Activated CD4-positive, alpha-beta T cell treated with anti-CD3 and anti-CD28 coated beads, Interleukin-10, Interleukin-2, amounts not matched to agents 100 ng/mL and 50 ng/mL, durations not matched to agents 16 hours and 8 hours (primary cell): ENCODE measurements around the gene LRRC4.

ENCODE experiments used
- DNase-seq: peaks from one replicate; pipeline ENCODE4 v3.0.0-alpha.2; 2020

The LRRC4 gene, protein sequence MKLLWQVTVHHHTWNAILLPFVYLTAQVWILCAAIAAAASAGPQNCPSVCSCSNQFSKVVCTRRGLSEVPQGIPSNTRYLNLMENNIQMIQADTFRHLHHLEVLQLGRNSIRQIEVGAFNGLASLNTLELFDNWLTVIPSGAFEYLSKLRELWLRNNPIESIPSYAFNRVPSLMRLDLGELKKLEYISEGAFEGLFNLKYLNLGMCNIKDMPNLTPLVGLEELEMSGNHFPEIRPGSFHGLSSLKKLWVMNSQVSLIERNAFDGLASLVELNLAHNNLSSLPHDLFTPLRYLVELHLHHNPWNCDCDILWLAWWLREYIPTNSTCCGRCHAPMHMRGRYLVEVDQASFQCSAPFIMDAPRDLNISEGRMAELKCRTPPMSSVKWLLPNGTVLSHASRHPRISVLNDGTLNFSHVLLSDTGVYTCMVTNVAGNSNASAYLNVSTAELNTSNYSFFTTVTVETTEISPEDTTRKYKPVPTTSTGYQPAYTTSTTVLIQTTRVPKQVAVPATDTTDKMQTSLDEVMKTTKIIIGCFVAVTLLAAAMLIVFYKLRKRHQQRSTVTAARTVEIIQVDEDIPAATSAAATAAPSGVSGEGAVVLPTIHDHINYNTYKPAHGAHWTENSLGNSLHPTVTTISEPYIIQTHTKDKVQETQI

DNA sequence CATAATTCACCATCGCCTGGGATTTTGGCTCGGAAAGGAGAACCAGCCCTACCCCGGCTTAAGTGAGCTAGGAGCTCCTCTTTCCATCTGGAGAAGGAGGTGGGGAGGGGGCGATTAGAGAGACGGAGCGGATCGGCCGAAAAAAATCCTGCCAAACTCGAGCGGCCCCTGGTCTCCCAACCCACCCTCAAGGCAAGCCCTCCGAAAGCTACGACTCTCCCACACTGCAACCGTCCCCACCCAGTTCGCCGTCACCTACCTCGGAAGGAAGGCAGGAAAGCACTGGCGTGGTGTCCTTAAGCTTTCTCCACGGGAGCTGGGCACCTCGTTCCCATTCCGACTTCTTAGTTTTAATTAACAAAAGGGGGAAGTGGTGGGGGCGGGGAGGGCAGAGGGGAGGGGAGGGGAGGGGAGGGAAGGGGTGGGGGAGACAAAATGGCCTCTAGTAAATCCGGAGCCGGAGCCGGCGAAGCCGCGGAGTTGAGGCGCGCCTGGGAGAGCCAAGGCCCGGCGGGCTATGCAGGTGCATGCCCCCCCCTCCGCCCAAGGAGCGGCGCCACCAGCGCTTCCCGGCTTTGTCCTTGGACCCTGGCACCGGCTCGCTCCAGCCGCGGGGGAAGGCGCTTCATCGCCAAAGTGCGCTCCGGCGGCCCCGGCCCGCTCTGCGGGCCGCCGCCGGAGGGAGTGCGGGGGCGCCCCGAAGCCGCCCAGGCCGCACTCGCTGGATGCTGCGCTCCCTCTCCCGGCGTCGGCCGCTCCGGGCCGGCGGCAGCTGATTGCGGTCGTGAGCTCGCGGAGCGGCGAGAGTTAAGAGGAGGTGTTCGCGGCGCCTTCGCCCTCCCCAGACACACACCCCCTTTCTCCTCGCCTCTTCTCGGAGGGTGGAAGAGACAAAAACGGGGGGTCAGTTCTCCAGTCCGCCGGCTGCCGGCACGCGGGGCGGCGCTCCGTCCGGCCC lies at the start of gene LRRC4:
LRRC4 (minus strand) TSS at position 784 of the 958 bp plus-strand sequence. CDS start 797 bp downstream, outside the sequence.
- DNase-seq = peak; percentile 49

DNA sequence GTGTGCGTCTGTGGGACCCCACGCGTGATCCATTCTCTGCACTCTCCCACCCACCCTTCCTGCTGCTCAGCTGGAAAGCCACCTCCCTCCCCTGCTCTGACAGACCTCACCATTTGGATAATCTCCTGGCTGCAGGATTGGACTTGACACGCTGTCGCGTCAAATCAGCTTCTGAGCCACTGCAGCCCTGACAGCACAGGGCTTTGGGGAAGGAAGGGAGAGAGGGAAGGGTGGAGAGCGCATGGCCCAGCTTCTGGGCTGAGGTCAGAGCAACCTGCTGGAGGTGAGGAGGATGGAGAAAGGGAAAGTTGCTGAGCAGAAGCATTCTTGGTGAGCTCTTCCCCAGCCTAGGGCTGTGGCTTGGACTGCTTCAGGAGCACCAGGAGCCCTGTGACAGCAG lies 48.9 kb upstream of the LRRC4 start:
- DNase-seq = no peak

DNA sequence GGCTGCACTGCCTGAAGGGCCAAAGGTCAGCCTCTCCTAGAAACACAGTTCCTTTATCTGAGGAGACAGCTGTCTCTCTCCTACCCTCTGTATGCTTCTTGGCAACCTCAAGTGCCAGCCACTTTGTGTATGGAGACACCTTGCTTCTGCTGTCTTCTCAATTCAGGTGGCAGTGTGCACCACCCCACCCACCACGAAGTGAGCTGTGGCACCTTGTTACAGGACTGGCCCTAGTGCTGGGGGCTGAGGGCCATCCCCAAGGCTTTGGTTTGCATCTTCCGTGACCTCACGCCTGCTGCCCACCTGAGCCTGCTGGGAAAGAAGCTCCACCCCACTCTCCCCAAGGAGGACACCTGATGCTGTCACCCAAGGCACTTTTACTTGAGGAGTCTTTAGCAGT lies 47.1 kb upstream of the LRRC4 start:
- no peak for DNase-seq

DNA sequence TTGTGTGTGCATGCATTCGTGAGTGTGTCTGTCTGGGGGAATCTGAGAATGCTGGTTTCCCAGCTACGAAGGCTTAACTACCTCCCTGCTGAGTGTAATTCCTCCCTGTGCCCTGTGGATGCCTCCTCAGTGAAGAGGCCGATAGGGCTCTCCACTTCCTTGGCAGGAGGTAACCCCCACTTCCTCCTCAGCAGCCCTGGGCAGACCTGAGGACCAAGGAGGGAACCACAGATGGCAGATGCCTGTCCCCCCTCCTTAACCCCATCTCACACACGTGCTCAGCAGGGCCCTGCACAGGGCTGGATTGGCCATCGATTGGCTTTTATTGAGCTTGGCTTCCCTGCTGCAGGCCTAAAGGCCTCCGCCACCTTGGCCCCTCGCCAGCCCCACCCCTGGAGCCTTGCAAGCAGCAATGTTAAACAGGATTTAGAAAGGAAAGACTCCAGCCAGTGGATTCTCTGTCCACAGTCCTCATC lies 45.6 kb upstream of the LRRC4 start:
- DNase-seq = no peak

DNA sequence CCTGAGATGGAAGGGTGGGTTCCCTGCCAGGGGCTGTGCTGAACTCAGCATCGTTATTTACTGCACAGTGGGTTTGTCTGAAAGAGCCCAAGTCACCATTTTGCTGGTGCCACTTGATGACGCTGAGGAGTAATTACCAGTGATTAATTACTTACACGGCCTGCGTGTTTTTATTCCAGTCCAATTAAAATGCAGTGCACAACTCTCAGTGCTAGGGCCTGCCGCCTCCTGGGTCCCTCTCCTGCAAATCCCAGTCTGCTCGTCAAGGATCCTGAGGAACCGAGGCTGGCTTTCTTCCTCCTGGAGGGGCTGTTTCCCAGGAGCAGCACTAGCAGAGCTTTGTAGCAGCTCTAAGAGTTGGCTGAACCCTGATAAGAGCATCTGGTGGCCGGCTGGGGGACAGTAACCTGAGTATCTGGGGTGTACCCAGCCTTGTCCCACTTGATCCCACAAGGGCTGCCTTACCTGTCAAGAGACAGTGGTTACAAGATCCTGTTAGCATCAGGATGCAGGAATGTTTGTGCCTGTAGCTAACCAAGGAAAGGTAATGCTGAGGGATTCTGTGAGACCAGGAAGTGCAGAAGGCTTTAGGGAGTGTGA lies 45.1 kb upstream of the LRRC4 start:
- no peak for DNase-seq

DNA sequence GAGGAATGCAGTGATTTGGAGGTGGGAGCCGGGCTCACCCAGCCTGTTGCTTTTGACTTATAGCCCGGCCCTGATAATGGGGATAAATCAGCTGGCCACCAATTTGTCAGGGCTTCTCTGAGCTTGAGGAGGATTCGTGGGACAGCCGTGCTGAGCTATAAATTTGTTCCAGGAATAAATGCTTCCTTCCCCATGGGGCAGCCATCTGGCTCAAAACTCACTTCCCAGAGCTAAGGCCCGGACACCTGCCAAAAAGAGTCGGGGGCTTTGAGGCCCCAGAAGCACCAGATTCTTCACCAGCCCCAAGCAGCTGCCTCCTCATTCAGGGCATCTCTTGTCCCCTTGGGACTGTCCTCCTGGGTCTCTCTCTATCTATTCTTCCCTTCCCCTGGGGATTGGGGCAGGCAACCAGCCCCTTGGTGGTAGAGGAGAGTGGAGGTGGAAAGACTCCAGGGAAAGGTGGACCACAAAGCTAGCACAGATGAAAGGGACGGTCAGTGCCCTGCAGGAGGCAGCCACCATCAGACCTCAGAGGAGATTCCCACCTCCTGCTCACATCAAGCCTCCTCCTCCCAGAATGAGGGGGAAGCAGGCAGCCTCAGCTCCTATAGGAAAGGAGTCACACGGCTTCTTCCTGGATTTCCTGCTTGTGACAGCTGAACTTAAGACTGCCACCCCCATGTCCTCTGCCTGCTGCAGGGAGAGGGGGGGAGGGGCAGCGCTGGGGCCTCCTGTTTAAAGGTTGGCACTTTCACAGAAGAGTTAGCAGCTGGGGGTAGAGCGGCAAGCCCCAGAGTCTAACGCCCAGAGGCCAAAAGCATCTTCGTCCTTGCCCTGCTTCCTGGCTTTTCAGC lies 44.2 kb upstream of the LRRC4 start:
- DNase-seq = no peak

DNA sequence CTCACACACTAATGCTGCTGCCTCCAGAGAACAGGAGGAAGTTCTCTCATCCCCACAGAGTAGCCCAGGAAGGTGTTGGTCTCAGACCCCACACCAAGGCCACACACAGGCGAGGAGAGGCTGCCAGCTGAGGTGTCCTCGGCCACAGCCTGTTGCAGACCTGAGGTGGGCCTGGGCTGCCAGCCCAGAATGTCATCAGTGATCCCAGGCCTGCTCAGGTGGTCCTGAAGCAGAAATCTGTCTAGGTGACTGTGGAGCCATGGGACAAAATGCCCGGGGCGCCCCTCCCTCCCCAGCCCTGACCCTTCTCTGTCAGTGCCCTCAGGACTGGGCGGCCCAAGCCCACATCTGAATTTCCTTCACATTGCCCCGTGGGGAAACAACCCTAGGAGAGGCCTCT lies 43.5 kb upstream of the LRRC4 start:
- no peak for DNase-seq

DNA sequence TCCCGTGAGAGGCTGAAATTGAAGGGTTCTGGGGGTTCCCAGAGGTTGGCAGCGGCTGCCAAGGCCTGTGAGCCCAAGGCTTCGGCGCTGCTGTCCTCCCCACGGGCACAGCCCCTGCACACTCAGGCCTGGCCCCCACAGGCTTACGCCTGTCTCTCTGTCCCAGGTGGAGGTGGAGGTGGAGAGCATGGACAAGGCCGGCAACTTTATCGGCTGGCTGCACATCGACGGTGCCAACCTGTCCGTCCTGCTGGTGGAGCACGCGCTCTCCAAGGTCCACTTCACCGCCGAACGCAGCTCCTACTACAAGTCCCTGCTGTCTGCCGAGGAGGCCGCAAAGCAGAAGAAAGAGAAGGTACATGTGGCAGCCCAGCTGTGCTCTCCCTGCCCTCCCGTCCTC lies 43.1 kb upstream of the LRRC4 start:
- no peak for DNase-seq

DNA sequence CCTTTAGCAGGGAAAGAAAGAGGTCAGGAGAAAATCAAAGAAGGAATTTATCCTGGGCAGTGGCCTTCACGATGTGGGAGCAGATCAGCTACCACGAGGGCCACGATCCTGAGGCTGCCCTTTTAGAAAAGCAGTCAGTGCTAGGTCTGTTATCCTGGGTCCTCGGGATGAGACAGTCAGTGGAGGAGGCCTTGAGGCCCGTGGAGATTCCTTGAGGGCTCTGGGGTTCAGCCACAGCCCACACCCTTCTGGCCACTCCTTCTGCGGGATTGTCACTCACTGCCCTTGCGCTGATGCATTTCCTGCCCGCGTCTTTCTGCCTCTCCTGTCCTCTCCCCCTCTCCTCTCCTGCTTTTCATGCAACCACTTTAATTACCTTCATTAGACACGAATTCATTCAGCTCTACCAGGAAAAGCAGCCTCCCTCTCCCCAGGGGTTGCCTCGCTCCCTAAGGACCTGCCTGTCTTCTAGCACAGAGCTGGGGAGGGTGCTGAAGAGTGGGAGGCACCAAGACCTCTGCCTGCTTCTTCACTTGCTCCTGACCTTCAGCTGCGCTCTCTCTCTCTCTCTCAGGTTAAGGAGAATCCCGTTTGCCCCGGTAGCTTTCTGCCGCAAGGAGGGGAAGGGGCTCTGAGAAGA lies 42.6 kb upstream of the LRRC4 start:
- no peak for DNase-seq

DNA sequence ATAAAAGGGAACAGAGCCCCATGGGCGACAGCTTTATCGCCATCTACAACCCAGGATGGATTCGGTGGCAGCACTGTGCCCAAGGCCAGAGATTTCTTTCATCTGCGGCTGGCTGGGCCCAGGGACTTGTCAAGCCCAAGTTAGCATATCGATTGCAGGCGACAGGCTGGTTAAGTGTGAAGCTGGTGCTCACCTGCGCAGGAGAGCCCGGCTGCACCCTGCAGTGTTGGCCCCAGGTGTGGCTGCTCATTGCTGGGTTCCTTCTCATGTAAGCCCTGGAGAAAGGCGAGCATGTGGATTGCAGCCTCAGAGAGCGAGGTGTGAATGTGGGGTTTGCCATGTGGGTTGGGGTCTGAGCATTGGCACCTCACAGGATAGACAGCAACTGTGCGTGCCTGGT lies 40.6 kb upstream of the LRRC4 start:
- DNase-seq = no peak

DNA sequence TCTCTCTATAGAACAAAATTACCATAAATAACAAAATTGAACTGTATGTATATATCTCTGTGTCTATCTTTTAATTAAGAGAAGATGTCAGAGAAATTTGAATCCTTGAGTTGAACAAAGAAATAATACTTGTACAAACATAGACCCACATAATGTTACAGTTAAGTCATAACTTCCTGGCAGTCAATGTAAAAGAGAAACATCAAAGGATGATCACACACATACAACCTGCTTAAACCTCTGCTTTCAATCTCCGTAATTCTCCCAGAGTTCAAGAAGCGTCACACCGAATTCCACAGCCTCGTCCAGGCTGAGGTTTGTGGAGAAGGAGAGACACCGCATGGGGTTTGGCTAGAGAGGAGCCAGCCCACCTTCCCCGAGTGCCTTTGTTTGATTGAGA lies 40.1 kb upstream of the LRRC4 start:
- no peak for DNase-seq

DNA sequence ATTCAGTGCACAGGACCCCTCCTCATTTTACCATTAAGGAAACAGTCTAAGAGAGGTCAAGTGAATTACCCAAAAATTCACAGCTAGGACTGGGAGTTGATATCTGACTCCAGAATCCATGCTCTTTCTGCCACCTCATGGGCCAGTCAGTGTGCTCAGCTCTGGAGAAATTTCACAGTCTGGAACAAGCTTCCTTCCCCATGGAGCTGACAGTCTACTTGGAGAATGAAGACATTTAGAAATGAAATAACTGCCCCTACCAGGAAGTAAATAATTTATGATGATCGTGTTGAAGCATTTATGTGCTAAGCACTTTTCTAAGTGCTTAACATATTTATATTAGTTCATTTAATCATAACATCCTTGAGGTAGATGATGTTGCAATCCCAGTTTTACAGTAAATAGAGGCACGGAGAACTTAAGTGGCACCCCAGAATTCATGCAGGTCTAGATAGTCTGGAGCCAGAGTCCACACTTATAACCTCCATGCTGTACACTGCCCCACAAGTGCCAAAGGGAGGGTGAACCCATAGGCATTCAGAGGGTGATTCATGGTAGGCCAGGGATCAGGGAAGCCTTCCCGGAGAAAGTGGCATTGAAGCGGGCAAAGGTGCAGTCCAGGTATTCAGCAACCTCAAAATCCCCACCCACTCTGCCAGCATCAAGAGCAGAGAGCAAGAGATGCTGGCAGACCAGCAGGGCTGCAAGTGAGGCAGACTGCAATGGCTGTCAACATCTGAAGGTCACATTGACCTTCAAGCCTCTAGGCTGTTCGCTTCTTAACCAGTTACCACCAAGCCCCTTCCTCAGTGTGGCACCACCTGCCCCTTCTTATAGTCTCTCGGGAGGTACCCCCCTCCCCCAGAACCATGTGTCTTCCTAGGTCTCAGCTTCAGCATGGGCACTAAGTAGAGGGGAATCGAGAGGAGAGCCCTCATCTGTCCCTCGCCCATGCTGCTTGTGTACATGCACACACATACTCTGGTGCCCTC lies 38.4 kb upstream of the LRRC4 start:
- DNase-seq = no peak

DNA sequence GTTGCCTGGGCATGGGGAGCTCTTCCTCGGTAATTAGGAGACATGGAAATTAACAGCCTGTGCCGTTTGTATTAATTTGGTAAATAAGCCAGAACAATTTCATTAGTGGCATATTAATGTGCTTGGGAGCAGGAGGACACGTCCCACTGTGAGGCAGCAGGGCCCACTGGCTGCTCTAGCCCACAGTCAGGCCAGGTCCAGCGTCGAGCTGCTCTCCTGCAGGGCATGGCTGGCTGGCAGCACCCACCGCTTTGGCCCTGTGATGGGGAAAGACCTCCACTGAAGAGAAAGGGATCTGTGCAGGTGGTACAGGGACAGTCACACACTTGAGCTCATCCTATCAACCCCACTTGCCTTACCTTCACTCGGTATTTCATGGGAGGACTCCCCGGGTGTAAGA lies 37.5 kb upstream of the LRRC4 start:
- no peak for DNase-seq

DNA sequence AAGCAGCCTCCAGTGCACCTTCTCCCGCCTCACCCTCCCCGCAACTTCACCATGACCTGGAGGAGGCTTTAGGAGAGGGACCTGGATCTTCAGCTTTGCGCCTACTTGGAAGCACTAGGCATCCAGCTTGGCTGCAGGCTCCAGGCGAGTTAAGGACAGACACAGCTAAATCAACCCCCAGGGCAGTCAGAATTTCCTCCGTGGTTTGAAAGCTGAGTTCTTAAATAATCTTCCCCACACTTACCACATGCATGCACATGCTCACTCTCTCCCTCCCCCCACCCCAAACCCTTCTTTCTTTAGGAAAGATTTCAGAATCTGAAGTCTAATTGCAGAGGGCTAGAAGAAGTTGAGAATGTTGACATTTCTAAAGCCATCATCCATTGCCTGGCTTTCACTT lies 36.7 kb upstream of the LRRC4 start:
- DNase-seq = no peak

DNA sequence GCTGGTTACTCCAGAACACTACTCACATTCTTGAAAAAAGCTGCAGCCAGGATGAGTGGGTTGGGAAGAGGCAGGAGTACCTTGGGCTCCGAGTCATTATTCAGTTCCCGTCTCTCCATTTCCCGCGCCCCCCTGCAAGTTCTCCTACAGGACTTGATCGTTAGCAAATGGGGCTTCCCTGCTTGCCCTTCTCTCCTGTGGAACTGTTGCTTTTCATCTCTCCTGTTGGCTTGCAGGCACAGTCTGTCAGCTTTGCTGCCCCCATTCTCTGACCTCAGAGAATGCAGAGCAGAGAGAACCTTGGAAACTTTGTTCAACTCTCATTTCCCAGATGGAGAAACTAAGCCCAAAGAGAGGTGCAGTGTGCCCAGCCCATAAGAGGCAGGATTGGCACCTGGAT lies 35.6 kb upstream of the LRRC4 start:
- DNase-seq = no peak

DNA sequence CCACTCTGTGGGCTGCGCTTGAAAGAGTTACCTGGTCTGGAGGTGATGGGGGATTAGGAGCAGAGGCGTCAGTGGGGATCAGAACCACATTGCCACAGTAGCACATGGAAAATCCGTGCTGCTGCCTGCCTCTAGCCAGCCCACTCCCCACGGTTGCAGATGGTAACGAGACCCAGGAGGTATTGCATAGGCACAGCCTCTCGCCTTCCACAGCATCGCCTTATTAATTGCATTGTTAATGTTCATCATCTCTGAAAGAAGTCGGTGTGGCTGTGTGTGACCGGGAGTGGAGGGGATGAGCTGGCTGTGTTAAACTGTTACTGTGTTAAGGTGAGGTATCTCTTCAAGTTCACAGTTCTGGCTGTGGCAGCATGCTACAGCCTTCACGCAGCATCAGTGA lies 35.2 kb upstream of the LRRC4 start:
- DNase-seq = no peak

DNA sequence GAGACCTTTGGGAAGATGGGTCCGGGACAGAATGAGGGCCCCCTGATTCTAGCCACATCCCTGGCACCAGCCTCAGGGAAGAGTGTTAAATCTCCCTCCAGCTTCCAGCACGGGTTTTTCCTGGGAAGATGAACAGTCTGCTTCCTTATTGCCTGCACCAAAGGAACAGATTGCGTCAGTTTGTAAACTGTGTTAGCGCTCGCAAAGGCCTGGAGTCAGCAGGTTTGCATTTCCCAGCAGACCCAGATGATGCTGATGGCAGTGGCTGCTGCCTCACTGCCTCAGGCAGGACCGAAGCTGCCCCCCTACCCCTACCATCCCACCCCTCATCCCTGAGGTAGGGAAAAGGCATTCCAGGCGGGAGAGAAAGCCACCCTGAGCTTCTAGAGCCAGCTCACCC lies 34.6 kb upstream of the LRRC4 start:
- DNase-seq = no peak

DNA sequence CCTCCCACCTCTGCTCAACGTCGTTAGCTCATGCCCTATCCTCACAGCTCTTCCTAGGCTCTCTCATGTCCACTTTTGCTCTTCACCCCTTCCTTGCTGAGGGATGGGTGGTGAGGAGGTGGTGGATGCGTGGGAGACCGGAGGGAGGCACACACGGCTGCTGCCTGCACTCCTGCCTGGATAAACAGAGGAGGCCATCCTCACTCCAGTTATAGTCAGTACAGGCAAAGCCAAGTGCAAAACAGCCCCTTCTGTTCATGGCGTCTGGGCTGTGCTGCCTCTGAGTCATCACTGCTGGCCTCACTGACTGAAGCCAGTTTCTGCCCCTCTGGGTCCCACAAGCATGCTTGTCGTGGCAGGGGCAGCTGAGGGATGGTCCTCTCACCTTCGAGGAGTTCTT lies 31.9 kb upstream of the LRRC4 start:
- no peak for DNase-seq

DNA sequence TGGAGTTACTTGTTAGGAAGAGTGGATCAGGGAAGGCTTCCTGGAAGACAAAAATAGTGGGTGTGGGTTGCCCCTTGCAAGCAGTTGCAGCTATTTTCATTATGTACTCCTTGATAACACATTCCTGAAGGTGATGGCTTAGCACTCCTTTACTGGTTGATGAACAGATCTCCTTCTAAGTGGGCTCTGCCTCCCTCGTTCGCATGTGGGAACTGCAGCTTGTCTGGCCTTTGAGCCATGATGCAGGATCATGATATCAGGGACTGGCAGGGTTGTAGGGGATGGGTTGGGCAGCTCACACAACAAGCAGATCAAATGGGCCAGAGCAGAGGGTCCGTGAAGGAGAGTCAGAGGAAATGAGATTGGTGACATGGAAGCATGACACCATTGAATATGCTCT lies 28.8 kb upstream of the LRRC4 start:
- DNase-seq = no peak
